NCI-H1105 (cell line): Measurements from ENCODE around the gene FCER2.
"Not testable (repeated sequence)": the region's sequence is repeated elsewhere in the genome, so short reads cannot be mapped to it uniquely, and the experiment has no call there.

Experiments used
- DNase-seq: peaks from one replicate; lab custom pipeline; 2025; lab: John Stamatoyannopoulos, UW

The FCER2 gene

GRCh38 chr19:7701654-7702457 lies at the start of gene FCER2:
Gene FCER2 (minus strand): TSS chr19:7702131. CDS start chr19:7699760, 2,371 bp downstream.
- no peak for DNase-seq

- DNase-seq, result no peak
These were observed 49.3 kb upstream of the FCER2 start for GRCh38 chr19:7751157-7751783.

DNA sequence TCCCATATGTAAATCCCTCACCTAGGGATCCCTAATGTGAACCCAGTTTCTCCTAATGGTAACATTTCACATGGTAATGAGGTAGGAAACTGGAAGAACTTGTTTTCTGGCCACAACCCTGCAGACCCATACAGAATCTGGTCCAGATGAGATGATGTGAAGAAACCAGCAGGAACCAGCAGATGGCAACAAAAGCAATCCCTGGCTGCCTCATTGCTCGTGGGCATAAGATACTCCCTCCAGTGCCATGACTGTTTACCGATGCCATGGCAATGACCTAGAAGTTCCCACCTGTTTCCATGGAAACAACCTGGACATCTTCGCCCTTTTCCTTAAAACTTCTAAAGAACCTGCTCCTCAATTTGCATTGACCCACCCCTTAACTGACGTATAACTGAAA lies 46.8 kb upstream of the FCER2 start:
- DNase-seq, result no peak

DNA sequence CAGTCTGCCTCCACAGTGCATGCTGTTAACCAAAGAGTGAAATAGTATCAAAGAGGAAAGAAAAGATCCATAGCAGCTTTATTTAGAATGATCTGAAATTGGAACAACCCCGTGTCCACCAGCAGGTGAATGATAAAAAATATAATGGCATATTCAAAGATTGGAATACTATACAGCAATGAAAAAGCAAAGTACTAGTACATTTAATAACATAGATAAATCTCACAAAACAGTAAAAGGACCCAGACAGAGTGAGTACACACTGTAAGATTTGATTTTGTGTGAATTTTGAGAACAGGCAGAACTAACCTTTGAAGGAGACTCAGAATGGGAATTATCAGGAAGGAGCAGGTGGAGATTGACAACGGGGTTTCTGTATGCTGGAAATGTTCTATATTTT lies 46.2 kb upstream of the FCER2 start:
- DNase-seq, result no peak

DNA sequence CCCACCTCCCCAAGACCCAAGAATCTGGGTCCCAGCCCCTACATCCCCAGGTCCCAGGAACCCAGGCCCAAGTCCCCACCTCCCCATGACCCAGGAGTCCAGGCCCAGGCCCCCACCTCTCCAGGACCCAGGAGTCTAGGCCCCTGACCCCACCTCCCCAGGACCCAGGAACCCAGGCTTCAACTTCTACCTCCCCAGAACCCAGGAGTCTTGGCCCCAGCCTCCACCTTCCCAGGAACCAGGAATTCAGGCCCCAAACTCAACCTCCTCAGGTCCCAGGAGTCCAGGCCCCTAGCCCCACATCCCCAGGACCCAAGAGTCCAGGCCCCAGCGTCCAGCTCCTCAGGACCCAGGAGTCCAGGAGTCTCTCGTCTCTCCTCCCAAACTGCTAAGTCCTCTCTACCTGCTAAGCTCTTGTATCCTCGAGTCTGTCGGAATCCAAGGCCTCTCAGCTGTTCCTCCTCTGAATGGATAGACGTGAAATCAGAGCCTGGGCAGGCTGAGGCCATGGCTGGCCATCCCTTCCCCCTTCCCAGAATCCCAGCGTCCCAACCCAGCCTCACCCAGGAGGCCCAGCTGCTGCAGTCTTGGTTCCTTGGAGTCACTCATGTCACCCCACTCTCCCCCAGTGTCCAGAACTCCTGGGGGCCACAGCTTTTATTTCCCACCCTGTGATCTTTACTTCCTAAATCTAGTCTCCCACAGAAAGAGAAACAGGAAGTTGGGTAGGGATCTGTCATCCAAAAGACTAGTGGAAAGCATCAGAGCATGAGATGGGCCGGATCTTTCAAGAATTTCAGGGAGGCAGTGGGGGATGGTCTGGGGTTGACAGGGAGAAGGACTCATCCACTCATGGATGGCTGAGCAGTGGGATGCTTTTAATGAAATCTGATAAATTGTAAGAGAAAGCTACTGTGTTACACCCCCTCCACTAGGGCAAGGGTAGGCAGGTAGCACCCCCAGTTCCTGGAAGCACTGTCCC lies 45.3 kb upstream of the FCER2 start, which contains the start of gene CD209:
Gene CD209 (minus strand): TSS at position 632 of the 982 bp plus-strand sequence. CDS start 23 bp downstream, at position 609.
- no peak for DNase-seq

DNA sequence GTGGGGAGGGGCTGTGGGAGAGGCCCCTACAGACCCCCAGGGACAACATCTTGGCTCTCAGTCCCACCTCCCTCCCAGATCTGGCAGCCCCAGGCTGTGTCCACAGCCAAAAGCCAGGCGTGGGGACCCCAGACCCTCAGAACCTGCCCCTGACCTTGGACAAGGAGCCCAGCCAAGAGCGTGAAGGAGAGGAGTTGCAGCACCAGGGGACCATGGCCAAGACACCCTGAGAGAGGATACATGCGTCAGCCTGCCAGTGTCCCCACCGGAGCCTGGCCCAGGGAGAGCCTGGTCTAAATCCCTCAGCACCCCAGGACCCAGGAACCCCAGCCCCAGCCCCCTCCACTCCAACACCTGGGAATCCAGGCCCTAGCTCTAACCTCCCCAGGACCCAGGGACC lies 44.4 kb upstream of the FCER2 start:
- DNase-seq, result not testable (repeated sequence)

DNA sequence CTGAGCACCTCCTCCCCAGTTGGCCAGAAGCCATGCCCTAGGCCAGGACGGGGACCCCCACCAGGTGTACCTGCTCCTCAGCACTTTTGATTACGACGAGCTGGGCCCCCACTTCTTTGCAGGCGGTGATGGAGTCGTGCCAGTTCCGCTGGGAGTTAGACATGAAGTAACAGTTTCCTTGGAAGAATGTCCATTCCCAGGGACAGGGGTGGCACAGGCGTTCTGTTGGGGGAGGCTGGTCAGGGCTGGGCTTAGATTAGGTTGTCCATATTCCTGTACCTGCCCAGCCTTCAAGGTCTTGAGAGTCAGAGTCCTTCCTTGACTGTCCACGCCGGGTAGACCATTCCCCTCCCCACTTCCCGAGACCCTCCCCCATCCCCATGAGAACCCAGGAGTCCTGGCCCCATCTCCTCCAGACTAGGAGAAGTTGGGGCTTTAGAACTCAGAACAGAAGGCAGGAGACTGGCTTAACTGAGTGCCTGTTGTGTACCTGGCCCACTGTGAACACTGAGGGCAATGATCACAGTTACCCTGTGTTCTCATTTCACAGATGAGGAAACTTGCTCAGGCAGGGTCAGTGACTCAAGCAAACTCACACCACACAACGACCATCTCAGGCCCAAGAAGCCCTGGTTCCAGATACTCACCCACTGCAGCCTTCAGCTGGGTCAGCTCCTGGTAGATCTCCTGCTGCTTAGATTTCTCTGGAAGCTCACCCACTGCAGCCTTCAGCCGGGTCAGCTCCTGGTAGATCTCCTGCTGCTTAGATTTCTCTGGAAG lies 43.1 kb upstream of the FCER2 start:
- DNase-seq, result no peak

GRCh38 chr19:7744199-7744786 lies 42.4 kb upstream of the FCER2 start:
- DNase-seq, result no peak

GRCh38 chr19:7743425-7743841 lies 41.5 kb upstream of the FCER2 start:
- DNase-seq, result no peak

DNA sequence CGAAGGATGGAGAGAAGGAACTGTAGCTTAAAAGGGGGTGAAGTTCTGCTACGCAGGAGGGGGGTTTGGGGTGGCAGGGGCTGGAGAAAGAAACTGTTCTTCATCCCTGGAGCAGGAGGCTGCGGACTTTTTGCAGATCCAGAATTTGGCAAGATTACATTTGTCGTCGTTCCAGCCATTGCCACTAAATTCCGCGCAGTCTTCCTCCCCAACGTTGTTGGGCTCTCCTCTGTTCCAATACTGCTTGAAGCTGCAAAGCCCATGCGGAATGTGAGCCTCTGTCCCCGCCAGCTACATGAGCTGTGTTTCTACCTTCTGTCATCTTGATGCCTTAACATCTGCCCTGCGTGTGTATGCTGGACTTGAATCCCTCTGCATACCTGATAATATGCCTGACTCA lies 41.1 kb upstream of the FCER2 start:
- no peak for DNase-seq

- DNase-seq, result no peak
These were observed 40.6 kb upstream of the FCER2 start for GRCh38 chr19:7742575-7742974.

GRCh38 chr19:7740682-7741054 lies 38.7 kb upstream of the FCER2 start:
- DNase-seq, result no peak

DNA sequence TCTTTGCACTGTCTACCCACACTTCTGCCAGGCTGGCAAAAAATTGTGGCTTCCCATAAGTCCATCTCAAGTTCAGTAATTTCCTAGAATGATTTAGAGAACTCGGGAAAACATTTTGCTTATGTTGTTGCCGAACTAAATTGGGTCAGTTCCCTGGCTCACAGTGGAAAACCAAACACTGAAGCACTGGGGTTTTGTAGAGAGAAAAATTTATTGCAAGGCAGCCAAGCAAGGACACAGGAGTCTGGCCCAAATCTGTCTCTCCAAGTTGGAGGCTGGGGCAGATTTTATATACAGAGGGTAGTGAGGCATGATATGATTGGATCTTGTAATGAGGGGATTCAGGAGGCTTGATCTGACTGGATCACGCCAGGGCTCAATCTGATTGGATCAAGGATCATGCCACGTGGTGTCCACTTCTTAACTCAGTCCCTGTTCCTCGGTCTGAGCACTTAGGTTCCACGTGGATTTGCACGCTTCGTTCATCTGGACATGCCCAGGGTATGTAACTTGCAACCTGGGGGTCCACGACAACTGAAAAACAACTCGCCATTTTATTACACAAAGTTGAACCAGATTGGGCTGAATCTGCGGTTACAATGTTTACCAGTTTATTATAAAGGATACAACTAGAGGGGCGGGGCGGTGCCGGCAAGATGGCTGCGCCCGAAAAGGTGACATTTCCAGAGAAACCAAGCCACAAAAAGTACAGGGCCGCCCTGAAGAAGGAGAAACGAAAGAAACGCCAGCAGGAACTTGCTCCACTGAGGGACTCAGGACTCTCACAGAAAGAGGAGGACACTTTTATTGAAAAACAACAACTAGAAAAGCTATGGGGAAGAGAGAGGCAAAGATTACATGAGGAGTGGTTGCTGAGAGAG lies 38.1 kb upstream of the FCER2 start:
- DNase-seq, result no peak

DNA sequence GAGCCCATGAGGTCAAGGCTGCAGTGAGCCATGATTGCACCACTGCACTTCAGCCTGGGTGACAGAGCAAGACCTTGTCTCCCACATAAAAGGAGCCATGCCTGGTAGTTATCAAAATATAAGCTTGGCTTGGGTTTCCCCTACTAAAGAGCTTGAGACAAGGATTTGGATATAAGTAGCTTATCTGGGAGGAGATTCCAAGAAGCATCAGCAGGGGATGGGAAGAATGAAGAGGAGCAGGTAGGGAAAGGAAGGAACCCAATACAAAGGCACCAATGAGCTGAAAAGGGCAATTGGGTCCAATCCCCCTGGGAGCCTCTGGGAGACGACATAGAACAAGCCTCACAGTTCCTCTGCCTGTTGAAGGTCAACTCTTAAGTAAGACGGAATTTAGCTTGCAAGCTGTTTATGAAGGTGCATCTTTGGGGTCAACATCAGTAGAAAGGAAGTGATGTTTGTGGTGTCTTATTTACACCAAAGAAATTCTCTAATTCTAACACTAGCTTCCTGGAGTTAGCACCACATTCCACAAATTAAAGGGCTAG lies 37.4 kb upstream of the FCER2 start:
- no peak for DNase-seq

GRCh38 chr19:7738023-7738422 lies 36.1 kb upstream of the FCER2 start:
- no peak for DNase-seq

DNA sequence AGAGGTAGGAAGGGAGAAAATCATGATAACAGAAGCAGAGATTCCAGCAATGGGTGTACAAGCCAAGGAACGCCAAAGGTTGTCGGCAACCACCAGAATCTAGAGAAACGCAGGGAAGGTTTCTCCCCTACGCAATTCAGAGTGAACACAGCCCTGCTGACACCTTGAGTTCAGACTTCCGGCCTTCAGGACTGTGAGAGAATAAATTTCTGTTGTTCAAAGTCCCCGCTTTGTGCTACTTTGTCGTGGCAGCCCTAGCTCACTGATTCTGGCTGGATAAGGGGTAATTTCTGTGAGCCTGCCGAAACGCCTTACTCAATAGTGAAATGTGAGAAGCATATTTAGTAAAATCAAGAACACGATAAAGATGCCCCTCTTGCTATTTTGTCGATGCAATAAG lies 35.3 kb upstream of the FCER2 start:
- DNase-seq, result no peak

GRCh38 chr19:7736148-7736547 lies 34.2 kb upstream of the FCER2 start:
- DNase-seq, result no peak

GRCh38 chr19:7734220-7735203 lies 32.6 kb upstream of the FCER2 start:
- no peak for DNase-seq

GRCh38 chr19:7733376-7733775 lies 31.4 kb upstream of the FCER2 start:
- DNase-seq, result no peak
